ENCODE results near the gene OSBPL7. TPM values are rescaled to one million over a fixed set of nuclear protein-coding genes. Genes with fewer than 3 reads are reported as not detected.

OSBPL7 gene
- total RNA-seq, 1 experiment from 2014 or later = 20.5 TPM

DNA sequence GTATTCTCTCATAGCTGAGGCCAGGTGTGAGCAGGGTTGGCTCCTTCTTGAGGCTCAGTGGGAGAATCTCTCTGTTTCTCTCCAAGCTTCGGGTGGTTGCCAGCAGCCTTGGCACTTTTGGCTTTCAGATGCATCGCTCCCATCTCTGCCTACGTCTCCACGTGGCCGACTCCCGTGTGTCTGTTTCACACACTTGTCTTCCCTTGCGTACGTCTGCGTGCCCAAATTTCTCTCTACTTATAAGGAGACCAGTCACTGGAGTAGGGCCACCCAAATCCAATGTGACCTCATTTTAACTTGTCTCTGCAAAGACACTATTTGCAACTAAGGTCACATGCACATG lies 14.7 kb downstream of the OSBPL7 start:
- H3K4me2 ChIP-seq (ENCODE audit: low read length) = no peak overlapping the region
- peaks cover 11% of the 10 kb centered on the region in 2 experiments; a peak in 2 of 4 replicates for H3K36me3 ChIP-seq (ENCODE audit: control insufficient read depth in 1 of 2, insufficient read depth in 2 of 2, low read length in 2 of 2)
- CTCF ChIA-PET = no interaction called here
- H3K9me2 ChIP-seq (ENCODE audit: insufficient read depth) = no peaks in the 10 kb centered on the region
- H3K9ac ChIP-seq (ENCODE audit: low read length) = no peak overlapping the region
- no peak for TF ChIP-seq MAX (IDR thresholded peaks at IDR 0.05)
- TF ChIP-seq CEBPB (IDR thresholded peaks at IDR 0.05; ENCODE audit: low read depth) = no peak
- no peak for TF ChIP-seq RAD21 (IDR thresholded peaks at IDR 0.05; ENCODE audit: low read depth)
- TF ChIP-seq ATF3 (IDR thresholded peaks at IDR 0.05) = no peak
- no peak for TF ChIP-seq ELF1 (IDR thresholded peaks at IDR 0.05; ENCODE audit: borderline replicate concordance, low read depth)
- TF ChIP-seq, protein P1, sequence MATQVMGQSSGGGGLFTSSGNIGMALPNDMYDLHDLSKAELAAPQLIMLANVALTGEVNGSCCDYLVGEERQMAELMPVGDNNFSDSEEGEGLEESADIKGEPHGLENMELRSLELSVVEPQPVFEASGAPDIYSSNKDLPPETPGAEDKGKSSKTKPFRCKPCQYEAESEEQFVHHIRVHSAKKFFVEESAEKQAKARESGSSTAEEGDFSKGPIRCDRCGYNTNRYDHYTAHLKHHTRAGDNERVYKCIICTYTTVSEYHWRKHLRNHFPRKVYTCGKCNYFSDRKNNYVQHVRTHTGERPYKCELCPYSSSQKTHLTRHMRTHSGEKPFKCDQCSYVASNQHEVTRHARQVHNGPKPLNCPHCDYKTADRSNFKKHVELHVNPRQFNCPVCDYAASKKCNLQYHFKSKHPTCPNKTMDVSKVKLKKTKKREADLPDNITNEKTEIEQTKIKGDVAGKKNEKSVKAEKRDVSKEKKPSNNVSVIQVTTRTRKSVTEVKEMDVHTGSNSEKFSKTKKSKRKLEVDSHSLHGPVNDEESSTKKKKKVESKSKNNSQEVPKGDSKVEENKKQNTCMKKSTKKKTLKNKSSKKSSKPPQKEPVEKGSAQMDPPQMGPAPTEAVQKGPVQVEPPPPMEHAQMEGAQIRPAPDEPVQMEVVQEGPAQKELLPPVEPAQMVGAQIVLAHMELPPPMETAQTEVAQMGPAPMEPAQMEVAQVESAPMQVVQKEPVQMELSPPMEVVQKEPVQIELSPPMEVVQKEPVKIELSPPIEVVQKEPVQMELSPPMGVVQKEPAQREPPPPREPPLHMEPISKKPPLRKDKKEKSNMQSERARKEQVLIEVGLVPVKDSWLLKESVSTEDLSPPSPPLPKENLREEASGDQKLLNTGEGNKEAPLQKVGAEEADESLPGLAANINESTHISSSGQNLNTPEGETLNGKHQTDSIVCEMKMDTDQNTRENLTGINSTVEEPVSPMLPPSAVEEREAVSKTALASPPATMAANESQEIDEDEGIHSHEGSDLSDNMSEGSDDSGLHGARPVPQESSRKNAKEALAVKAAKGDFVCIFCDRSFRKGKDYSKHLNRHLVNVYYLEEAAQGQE (IDR thresholded peaks at IDR 0.05; ENCODE audit: low read depth) = no peak
- no peak overlapping the region for H3K27ac ChIP-seq (ENCODE audit: low read depth, low read length)
- no peak for DNase-seq (ENCODE audit: low read depth, low spot score)
- ATAC-seq = no peak
- H3K27me3 ChIP-seq (ENCODE audit: insufficient read depth, low read length) = peaks cover 11% of the 10 kb centered on the region; the same call in 1 of the 2 replicates
- POLR2A ChIA-PET = no interaction called here
- intact Hi-C loops (cut with micrococcal nuclease) = no loop called here
- no peaks in the 10 kb centered on the region for H4K20me1 ChIP-seq (ENCODE audit: insufficient read depth)
- no peak overlapping the region for H2AFZ ChIP-seq (ENCODE audit: low read depth, low read length, poor library complexity, severe bottlenecking)
- H3K79me2 ChIP-seq (ENCODE audit: insufficient read depth, low read length) = no peaks in the 10 kb centered on the region
- no TSS peak for BruUV-seq (replicated peaks)
- H3K9me3 ChIP-seq (ENCODE audit: control insufficient read depth in 1 of 2, insufficient read depth in 1 of 2, low read depth in 1 of 2, low read length in 2 of 2) = no peaks in the 10 kb centered on the region
- no peak overlapping the region for H3K4me3 ChIP-seq (replicated peaks in 1 of 2; ENCODE audit: low read depth in 1 of 2, low read length in 2 of 2)
- H3K4me1 ChIP-seq (ENCODE audit: control insufficient read depth in 1 of 2, insufficient read depth in 2 of 2, low read length in 2 of 2) = peaks cover 25 to 27% of the 10 kb centered on the region in 2 experiments
- RAD21 ChIA-PET (ENCODE audit: low non-redundant PET in 1 of 2, low total read pairs in 2 of 2, uncharacterized antibody in 2 of 2, unreplicated experiment in 2 of 2) = no interaction called here

Data from HCT116 (cell line).